Sciatic nerve (tissue), 2 donors: ENCODE results near the gene DMC1. TPM values are rescaled to one million over a fixed set of nuclear protein-coding genes. Genes with fewer than 3 reads are reported as not detected.
A peak's percentile ranks its signal among the peaks of the same experiment; 100 is the strongest.

Source experiments
- ATAC-seq: fragments of 200-7000 bp; cut with Tn5 transposase; one replicate; pipeline ENCODE4 v1.9.1; 2020; ENCODE audit warnings: mild to moderate bottlenecking, moderate library complexity
- DNase-seq: peaks from one replicate; pipeline ENCODE4 v3.0.0-alpha.2; 2020; ENCODE audit warnings: low spot score
- intact Hi-C: fragments of 100-400 bp; cut with DNase I; formaldehyde crosslinking; loops from one replicate; pipeline ENCODE4 v1.14.2; 2022
- total RNA-seq: library from RNA; stranded (reverse); fragmentation: NEBNext Ultra II Directional; extraction: Animal tissue kit (Norgen Biotek cat#: 25700); gene quantifications from one replicate; pipeline ENCODE4 v1.2.1, GENCODE V29; 2021
- donor health status: DM: no; HTN: no; CAD: no.
- donor health status: DM: no; HTN: no; CAD: no.

Gene DMC1
- total RNA-seq, 1 donor from 2014 or later: 4.7 TPM

DNA sequence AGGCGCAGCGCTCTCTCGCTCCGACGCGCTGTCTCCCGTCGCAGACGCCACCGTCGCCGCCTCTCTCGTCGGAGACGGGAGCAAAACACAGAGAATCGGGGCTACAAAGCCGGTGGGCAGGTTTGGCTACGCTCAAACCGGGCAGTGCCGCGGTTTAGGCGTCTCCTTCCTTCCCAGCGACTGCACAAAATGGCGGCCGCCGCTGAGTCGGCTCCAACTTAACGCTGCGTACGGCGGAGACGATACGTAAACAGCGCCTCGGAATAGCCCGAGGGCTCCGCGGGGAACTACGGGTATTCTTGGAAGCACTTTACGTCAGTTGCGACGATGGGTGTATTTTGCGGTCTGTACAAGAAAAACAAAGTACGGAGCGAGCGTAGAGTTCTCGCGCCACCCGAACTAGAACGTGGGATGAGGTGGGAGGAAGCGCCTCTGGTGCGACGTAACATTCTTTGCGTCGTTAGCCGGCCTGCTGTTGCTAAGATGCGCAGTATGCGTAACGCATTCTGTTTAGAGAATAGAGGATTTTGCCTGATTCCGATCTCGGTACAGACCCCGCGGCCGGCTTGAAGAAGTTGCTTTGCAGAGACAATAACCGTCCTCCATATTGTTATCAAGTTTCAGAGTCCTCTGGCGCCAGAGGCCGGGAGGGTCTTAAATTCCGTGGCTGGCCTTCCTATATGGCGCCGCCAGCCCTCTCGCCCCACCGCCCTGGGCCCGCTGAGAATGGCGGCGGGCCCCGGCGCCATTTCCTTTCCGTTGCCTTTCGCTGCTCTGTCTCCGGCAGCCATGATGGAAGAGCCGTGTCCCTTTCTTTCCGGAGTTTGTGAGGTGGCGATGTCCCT, 63.6 kb downstream of the DMC1 start, which contains the start of gene DDX17:
Gene DDX17 (minus strand): TSS at position 194 of the 845 bp plus-strand sequence.
- intact Hi-C loops: loop anchor here (5.0 kb wide), 1 partner anchor 61 kb away; no protein-coding TSS in a partner anchor
- ATAC-seq (peak; percentile 96), DNase-seq (peak; percentile 96)

DNA sequence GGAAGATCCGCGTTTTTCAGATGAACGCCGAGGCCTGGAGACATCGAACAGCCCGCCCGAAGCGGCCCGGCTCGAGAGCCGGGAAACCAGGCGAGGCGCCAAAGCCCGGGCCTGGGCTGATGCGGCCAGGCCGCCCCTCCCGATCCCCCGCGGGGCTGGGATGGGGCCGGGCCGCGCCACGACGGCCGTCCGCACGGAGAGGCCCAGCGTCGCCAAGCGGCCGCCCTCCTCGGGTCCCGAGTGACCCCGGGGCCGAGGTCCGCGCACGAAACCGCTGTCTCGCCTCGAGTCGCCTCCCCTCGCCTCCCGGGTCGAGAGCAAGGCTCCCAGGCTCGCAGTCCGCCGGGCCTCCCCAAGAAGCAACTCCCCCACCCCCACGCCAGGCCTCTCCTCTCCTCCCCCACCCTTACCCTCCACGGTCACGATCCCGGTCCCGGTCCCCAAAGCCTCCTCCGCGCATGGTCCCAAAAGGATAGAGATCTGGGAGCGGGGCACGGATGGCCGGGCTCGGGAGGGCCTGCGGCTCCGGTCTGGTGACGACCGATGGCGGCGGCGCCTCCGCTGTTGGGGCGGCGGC, 64.4 kb downstream of the DMC1 start:
- peak; percentile 76 for ATAC-seq
- intact Hi-C loops: loop anchor here (5.0 kb wide), 1 partner anchor 62 kb away; no protein-coding TSS in a partner anchor

DNA sequence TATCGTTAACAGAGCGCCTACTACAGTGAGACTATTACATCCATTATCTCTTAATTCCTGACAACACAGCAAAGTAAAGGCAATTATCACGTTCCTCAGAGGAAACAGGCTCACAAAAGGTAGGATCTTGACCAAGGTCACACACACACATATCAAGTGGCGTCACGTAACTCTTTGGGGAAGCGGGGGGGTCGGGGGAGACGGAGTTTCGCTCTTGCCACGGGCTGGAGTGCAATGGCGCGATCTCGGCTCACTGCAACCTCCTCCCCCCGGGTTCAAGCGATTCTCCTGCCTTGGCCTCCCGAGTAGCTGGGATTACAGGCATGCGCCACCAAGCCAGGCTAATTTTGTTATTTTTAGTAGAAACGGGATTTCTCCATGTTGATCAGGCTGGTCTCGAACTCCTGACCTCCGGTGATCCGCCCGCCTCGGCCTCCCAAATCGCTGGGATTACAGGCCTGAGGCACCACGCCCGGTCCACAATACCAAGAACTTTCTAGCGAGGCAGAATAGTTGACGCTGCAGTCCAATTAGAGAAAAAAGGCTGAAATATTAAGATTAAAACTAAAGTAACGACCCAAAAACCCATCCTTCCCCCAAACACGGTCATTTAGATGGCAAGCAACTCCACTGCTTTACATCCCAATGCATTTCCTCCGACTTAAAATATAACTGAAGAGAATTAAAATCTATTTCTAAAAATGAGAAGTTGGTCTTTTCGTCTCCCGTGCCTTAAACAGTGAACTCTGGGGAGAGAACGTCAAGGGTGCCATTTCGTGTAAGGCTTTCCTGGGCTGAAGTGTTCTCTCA, 65.0 kb downstream of the DMC1 start:
- ATAC-seq (no peak), DNase-seq (peak; percentile 69)
- intact Hi-C loops: loop anchor here (5.0 kb wide), 1 partner anchor 62 kb away; no protein-coding TSS in a partner anchor

More for the DNA sequence above, 64.4 kb downstream of the DMC1 start:
- DNase-seq: peak; percentile 87

DNA sequence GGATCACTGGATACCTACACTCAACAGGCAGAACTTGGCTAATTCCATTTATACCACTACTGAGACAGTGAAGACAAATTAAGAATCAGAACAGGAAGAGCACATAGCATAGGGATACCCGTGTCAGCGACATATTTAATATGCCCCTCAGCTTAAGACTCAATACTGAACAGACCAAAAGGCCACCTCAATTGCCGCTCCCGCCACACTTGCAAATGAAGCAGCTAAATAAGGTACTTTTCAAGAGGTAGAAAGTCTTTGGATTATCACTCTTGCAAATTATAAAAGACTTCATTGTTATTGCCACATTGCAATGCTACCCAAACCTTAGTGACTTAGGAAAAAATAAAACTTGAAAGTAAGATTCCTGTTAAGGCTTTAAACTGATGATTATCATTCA, 67.0 kb downstream of the DMC1 start:
- no peak for ATAC-seq
- no peak for DNase-seq
- intact Hi-C loops: no loop called here

DNA sequence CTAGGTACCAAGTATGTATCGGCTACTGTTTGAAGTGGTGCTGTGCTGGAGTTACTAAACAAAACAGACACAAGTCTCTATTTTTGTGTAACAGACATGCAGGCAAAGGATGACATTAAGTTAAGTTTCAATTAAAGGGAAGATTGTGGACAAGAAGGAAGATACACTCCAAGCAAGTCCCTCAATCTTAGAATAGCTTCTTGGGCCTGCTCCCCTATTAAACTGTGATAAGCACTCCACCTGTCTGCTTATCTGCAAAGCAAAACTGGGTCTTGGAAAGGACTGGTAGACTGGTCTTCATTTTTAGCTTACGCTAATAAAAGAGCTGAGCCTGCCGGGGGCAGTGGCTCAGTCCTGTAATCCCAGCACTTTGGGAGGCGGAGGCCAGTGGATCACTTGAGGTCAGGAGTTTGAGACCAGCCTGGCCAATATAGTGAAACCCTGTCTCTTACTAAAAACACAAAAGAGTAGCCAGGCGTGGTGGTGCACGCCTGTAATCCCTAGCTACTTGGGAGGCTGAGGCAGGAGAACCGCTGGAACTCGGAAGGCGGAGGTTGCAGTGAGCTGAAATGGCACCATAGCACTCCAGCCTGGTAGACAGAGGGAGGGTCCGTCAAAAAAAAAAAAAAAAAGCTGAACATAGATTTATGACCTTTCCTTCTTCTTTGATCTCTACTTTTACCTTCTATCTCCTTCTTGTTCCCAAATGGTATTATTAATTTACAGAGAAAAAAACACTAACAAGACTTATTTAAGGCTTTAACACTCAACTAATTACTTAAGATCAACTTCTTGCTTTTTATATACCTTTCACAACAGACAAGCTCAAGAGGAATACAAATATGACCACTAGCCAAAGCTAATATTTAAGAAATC, 67.9 kb downstream of the DMC1 start:
- intact Hi-C loops: no loop called here
- DNase-seq: no peak
- ATAC-seq: no peak

DNA sequence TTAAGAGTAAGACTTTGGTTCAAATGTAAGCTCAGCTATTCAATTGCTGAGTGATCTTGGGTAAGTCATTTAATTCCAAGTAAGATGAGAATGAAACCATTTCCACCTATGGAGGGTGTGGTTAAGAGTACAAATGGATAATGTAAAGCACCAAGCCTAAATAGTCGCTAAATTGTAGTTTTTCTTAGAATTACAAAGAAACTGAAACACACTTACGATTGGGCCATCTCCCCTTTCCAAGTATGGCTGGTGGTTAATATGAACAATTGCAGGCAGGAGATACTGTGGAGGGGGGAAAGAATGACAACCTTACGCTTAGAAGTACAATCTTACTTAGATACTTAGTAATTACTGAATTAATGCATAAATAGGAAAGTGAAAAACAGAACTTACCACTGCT, 72.1 kb downstream of the DMC1 start:
- DNase-seq (no peak), ATAC-seq (no peak)
- intact Hi-C loops: no loop called here

DNA sequence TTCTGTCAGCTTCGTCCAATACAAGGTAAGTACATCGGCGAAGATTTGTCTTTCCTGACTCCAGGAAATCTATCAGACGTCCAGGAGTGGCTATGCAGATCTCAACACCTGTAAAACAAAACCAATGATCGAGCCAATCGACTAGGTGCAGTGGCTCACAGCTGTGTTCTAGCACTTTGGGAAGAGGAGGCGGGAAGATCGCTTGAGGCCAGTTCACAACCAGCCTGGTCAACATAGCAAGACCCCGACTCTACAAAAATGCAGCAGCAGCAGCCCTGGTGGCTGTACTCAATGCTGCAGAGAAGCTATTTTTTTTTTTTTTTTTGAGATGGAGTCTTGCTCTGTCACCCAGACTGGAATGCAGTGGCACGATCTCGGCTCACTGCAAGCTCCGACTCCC, 75.0 kb downstream of the DMC1 start:
- DNase-seq: no peak
- intact Hi-C loops: no loop called here
- ATAC-seq: no peak

DNA sequence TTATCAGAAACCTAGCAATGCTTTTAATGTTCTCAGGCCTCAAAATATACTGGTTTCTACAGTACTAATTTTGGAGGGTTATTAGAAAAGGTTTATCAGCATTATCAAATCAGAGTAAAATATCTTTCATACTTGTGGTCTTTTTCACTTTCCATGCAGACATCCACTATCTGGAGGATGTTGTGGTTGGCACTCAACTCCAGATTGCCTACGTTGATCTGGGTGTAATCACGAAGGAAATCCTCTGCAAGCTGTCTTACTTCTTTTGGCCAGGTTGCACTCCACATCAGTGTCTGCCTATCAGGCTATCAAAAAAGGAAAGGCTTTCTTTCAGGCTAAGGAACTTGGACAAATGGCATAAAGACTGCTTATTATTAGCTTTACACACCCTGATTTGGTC, 75.5 kb downstream of the DMC1 start:
- ATAC-seq: no peak
- DNase-seq: no peak
- intact Hi-C loops: no loop called here

DNA sequence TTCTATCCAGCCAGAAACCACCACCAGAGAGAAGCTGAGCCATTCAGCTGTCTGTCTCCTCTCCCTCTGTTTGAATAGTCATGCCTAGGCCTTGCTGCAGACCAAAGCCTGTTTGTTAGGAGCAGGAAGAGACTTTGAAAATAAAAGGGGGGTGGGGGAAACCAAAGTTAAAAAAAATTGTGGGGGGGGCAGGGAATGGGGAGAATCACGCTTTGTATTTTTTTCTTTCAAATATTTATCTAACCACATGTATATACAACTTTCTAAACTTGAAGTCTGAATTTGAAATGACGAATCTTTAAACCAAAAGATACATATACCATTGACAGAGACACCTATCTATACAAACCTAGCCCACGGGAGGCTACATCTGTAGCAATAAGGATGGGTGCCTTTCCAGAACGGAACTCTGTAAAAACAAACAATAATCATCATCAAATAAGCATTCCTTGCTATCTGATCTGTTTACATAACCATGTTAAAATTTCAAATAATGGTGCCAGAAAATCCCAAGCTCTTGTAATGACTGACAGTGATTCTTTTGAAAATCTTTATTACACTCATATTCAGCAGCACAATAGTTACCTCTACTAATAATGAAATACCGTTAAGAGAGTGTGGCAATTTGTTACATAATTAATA, 78.2 kb downstream of the DMC1 start:
- DNase-seq (no peak), ATAC-seq (no peak)
- intact Hi-C loops: no loop called here

DNA sequence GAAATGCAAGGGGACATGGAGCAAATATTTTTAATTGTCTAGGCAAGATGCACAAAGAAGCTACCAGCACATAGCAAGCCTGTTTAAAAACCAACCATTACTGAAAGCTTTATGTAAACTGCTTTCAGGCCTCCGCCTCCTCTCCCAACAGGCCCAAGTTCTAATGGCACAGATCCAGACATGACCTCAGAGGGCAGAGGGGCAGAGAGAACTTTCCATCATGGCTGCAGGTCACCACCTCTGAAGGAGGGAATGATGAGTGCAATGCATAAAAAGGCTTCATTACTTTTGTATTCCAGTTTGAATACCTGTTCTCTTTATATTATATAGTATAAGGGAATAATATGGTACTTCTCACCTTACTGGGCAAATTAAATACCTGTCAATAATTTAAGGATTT, 79.1 kb downstream of the DMC1 start:
- intact Hi-C loops: no loop called here
- ATAC-seq (peak; percentile 94), DNase-seq (peak; percentile 85)

DNA sequence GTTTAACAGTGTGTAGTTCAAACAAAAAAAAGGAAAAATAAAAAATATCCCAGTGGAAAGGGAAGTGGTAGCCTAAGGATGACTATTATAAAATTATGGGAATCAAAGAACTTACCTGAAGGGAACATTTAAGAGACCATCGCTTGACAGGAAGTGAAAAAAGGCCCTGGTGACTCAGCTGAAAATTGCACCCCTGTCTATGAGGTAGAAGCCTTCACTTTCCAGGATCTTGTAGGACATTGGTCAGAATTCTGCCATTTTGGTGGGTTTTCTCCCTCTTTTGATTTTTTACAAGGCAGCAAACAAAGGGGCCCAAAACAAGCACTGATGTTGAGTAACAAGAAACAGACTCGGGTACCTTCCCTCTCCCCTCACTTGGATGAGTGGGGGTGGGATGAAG, 79.5 kb downstream of the DMC1 start:
- DNase-seq (no peak), ATAC-seq (peak; percentile 9)
- intact Hi-C loops: no loop called here

DNA sequence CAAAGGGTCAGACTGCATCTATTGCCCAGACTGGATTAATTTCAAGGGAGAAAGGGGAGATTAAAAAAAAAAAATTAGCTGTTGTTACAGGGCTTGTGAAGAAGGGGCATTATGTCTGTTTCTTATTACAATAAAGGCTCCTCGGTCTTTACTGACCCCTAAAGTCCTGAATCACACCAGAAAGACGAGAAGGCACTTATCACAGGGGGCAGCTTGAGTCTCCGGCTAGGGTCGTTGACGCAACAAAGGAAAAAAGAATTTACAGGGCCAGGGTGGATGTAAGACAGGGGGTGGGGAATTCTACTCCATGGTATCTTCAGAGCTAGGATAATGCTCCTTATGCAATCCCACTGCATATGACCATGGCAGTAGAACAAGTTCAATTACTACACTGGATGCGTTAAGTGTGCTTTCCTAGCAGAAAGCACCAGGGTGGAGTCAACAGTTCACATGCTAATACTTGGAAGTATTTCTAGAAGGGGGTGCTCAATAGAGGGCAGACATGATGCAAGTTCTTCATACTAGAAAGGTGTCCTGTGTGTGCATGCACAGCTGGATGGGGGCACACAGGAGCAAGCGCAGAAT, 80.3 kb downstream of the DMC1 start:
- ATAC-seq (peak; percentile 30), DNase-seq (no peak)
- intact Hi-C loops: no loop called here

DNA sequence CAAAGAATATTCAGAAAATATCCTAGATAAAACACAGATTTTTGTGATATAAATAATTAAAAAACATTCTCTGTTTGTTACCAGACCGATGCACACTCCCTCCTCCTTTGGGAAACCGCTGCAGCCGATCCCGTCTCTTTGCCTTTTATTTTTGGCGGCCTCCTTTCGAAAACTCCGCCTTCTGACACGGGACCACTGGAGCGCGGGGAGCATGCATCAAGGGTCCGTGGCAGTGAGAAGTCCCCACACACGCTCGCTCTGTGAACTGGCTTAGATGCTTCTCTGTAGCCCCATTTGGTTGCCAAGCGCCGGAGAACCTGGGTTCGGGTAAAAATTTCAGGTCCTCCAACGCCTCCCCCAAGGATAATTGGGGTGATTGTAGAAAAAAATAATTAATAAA, 80.8 kb downstream of the DMC1 start:
- no peak for ATAC-seq
- intact Hi-C loops: no loop called here
- no peak for DNase-seq

DNA sequence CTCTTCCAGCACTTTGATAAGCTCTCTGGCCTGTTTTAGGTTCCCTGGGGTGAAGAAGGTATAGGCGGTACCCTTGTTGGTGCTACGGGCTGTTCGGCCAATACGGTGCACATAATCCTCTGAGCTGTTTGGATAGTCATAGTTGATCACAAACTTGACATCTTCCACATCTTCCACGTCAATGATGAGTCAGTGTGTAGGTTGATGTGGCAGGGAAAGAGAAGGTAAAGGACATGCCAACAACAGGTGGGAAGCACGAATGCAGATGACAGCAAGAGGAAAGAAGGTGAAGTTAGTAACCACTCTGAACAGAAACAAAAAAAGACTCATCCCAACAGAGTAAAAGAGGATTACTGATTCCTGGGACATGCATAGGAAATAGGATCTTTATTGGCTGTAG, 82.0 kb downstream of the DMC1 start:
- ATAC-seq (no peak), DNase-seq (no peak)
- intact Hi-C loops: no loop called here

DNA sequence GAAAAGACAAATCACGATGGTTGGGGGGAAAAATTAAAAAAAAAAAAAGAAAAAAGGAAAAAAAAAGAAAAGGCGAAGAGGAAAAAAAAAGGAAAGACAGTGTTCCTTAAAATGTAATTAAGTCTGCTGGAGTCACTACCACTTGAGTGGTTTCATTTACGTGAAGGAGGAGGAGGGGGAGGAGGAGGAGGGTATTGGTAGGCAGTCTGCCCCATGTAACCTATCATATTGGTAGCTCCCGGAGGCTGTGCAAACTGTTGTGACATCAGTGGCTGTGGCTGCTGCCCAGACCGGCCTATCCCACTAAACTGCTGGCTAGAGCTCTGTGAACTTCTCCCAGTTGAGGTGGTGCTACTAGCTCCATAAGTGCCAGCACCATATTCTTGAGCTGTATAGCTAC, 84.2 kb downstream of the DMC1 start:
- intact Hi-C loops: no loop called here
- DNase-seq (no peak), ATAC-seq (peak; percentile 38)

DNA sequence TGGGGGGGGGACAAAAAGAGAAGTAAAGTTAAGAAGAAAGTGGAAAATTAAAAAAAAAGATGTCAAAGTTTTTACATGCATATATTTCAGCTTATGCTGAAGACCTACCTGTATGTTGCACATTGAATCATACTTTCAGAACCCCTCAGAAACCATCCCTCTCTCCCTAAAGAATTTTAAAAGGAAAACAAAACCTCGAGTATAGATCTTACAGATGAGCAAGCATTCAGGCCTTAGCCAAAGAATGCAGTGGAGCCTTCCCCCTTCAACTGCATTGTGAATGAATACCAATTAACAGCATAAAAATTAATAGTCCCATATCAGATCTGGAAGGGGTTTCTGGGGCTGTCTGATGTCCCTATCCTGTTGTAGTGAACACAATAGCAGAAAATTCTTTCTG, 85.7 kb downstream of the DMC1 start:
- ATAC-seq (no peak), DNase-seq (no peak)
- intact Hi-C loops: no loop called here

DNA sequence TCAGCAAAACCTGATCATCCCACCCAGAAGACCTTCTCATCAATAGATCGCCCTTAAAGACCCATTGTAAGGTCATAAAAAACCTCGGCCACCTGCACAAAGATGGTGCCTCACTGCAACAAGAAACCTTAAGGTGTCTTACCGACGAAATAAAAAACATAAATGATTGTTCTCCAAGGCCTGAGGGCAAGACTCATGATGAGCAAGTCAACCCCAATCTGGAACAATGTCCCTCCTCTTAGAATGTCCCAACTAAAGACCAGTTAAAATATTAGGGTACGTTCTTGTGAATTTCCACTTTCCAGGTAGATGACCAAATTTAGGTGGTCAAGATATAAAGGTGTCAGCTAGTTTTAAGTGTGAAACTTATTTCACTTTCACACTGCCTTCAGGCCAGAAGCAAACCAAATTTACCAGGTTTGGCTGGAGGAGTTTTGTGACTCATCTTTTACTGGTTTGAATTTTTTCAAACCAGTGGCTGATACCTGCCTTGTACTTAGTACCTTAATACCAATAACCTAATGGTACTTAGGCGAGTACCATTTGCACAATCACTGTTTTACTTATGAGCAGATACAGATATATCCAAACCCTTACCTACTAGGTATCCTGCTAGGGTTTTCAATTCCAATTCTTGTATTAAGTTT, 87.2 kb downstream of the DMC1 start:
- ATAC-seq: no peak
- no peak for DNase-seq
- intact Hi-C loops: no loop called here
